BLaER1 treated with 17β-estradiol and CSF1 and Interleukin-3, amounts not matched to agents 10 nM and 100 nM (cell line): ENCODE measurements around the gene UBE2J2.
"Not testable (repeated sequence)": the region's sequence is repeated elsewhere in the genome, so short reads cannot be mapped to it uniquely, and the experiment has no call there.

Experiments
- H3K27ac ChIP-seq, 11 experiments: shearing (Covaris generic); formaldehyde crosslinking; 2 replicates each; pipeline ENCODE4 v1.8.1; 2022
- H3K27me3 ChIP-seq, 11 experiments: shearing (Covaris generic); formaldehyde crosslinking; 2 replicates each; pipeline ENCODE4 v1.8.1; 2022
- H3K36me3 ChIP-seq, 11 experiments: shearing (Covaris generic); formaldehyde crosslinking; 2 replicates each; pipeline ENCODE4 v1.8.1; 2022
- H3K4me1 ChIP-seq, 10 experiments: shearing (Covaris generic); formaldehyde crosslinking; 2 replicates each; pipeline ENCODE4 v1.8.1; 2022
- H3K4me2 ChIP-seq, 11 experiments: shearing (Covaris generic); formaldehyde crosslinking; 2 replicates each; pipeline ENCODE4 v1.8.1; 2022
- H3K4me3 ChIP-seq, 10 experiments: shearing (Covaris generic); formaldehyde crosslinking; 2 replicates each; pipeline ENCODE4 v1.8.1; 2022
- H3K9ac ChIP-seq, 11 experiments: shearing (Covaris generic); formaldehyde crosslinking; 2 replicates each; pipeline ENCODE4 v1.8.1; 2022
- H3K9me3 ChIP-seq, 11 experiments: shearing (Covaris generic); formaldehyde crosslinking; replicated peaks in 1 of 11; 2 replicates each; pipeline ENCODE4 v1.8.1; 2022
- H4K20me1 ChIP-seq, 11 experiments: shearing (Covaris generic); formaldehyde crosslinking; 2 replicates each; pipeline ENCODE4 v1.8.1; 2022
- Cebpa-rat ChIP-seq, 11 experiments: shearing (Covaris generic); IDR thresholded peaks; 2 replicates each; pipeline ENCODE4 v1.8.1; 2022

Gene UBE2J2

GRCh38 chr1:1254667-1254998 lies 19.0 kb downstream of the UBE2J2 start:
- Histone ChIP-seq H4K20me1 (peaks cover 64 to 97% (median 83%) of the 10 kb centered on the region in 11 experiments), H3K9me3 (peaks cover 0 to 4% (median 0%) of the 10 kb centered on the region in 11 experiments; a peak in 2 of 22 replicates), H3K4me3 (0 out of 20 replicates have a peak overlapping the region, but pooled peaks of 1 of the 10 experiments have one; percentile 23), H3K4me2 (peak overlapping the region; percentile 49 to 98 (median 83); a peak in 21 of 22 replicates), H3K36me3 (peaks cover 38 to 70% (median 62%) of the 10 kb centered on the region in 11 experiments), H3K4me1 (peaks cover 64 to 99% (median 95%) of the 10 kb centered on the region in 10 experiments), H3K27ac (peak overlapping the region in 6 of 11 experiments; percentile 4 to 76 (median 69); a peak in 8 of 22 replicates), H3K9ac (peak overlapping the region in 7 of 11 experiments; percentile 2 to 75 (median 67); a peak in 10 of 22 replicates), H3K27me3 (no peaks in the 10 kb centered on the region)
- TF ChIP-seq Cebpa-rat (IDR thresholded peaks at IDR 0.05): no peak

GRCh38 chr1:1253972-1254666 lies 19.5 kb downstream of the UBE2J2 start:
- peaks cover 38 to 65% (median 59%) of the 10 kb centered on the region in 11 experiments for H3K36me3 ChIP-seq
- H3K27ac ChIP-seq: peak overlapping the region in 5 of 11 experiments; percentile 4 to 76 (median 72); a peak in 4 of 22 replicates
- H3K9ac ChIP-seq: peak overlapping the region in 5 of 11 experiments; percentile 6 to 75 (median 69); a peak in 7 of 22 replicates
- peaks cover 0 to 4% (median 0%) of the 10 kb centered on the region in 11 experiments; a peak in 2 of 22 replicates for H3K9me3 ChIP-seq
- H4K20me1 ChIP-seq: peaks cover 63 to 95% (median 79%) of the 10 kb centered on the region in 11 experiments
- TF ChIP-seq Cebpa-rat (IDR thresholded peaks at IDR 0.05): no peak
- H3K4me3 ChIP-seq: no peak overlapping the region
- peak overlapping the region in 10 of 11 experiments; percentile 56 to 98 (median 85); a peak in 16 of 22 replicates for H3K4me2 ChIP-seq
- H3K4me1 ChIP-seq: peaks cover 61 to 97% (median 93%) of the 10 kb centered on the region in 10 experiments
- no peaks in the 10 kb centered on the region for H3K27me3 ChIP-seq

- Histone ChIP-seq H3K4me1 (peaks cover 53 to 89% (median 85%) of the 10 kb centered on the region in 10 experiments), H3K27me3 (peaks cover 1 to 4% (median 3%) of the 10 kb centered on the region in 11 experiments; a peak in 21 of 22 replicates), H3K9ac (no peak overlapping the region), H3K4me2 (peak overlapping the region in 6 of 11 experiments; percentile 29 to 88 (median 46); a peak in 7 of 22 replicates), H3K4me3 (no peak overlapping the region), H3K27ac (no peak overlapping the region), H3K36me3 (peaks cover 34 to 57% (median 51%) of the 10 kb centered on the region in 11 experiments), H3K9me3 (peaks cover 0 to 4% (median 0%) of the 10 kb centered on the region in 11 experiments; a peak in 2 of 22 replicates), H4K20me1 (peaks cover 57 to 89% (median 73%) of the 10 kb centered on the region in 11 experiments)
- TF ChIP-seq Cebpa-rat (IDR thresholded peaks at IDR 0.05): no peak
These were observed 20.3 kb downstream of the UBE2J2 start for GRCh38 chr1:1253314-1253713.

GRCh38 chr1:1250786-1251284 lies 22.8 kb downstream of the UBE2J2 start:
- Histone ChIP-seq H3K4me3 (peak overlapping the region in 2 of 10 experiments; percentile 19 to 29; a peak in 2 of 20 replicates), H3K9ac (peak overlapping the region in 10 of 11 experiments; percentile 1 to 66 (median 46); a peak in 18 of 22 replicates), H3K27ac (peak overlapping the region in 8 of 11 experiments; percentile 12 to 74 (median 44); a peak in 11 of 22 replicates), H3K4me2 (peak overlapping the region; percentile 74 to 99 (median 86)), H4K20me1 (peaks cover 71 to 91% (median 82%) of the 10 kb centered on the region in 11 experiments), H3K36me3 (peaks cover 25 to 41% (median 37%) of the 10 kb centered on the region in 11 experiments), H3K9me3 (no peaks in the 10 kb centered on the region), H3K27me3 (peaks cover 26 to 29% (median 28%) of the 10 kb centered on the region in 11 experiments), H3K4me1 (peaks cover 31 to 83% (median 66%) of the 10 kb centered on the region in 10 experiments)
- no peak for TF ChIP-seq Cebpa-rat (IDR thresholded peaks at IDR 0.05)

- H3K4me2 ChIP-seq, H3K9me3 ChIP-seq, H3K9ac ChIP-seq, H3K4me3 ChIP-seq, H3K27ac ChIP-seq: not testable (repeated sequence)
- Histone ChIP-seq H3K4me1 (peaks cover 17 to 73% (median 50%) of the 10 kb centered on the region in 10 experiments), H3K36me3 (peaks cover 5 to 18% (median 11%) of the 10 kb centered on the region in 11 experiments; a peak in 20 of 22 replicates), H3K27me3 (peaks cover 34 to 48% (median 45%) of the 10 kb centered on the region in 11 experiments), H4K20me1 (peaks cover 50 to 84% (median 70%) of the 10 kb centered on the region in 11 experiments; a peak in 21 of 22 replicates)
These were observed 25.4 kb downstream of the UBE2J2 start for GRCh38 chr1:1248009-1248913.

- Histone ChIP-seq H3K27ac (no peak overlapping the region), H3K9me3 (no peaks in the 10 kb centered on the region), H3K27me3 (peaks cover 34 to 54% (median 46%) of the 10 kb centered on the region in 11 experiments), H3K4me1 (peaks cover 17 to 73% (median 48%) of the 10 kb centered on the region in 10 experiments), H3K4me2 (peak overlapping the region in 1 of 11 experiments; percentile 2; a peak in 1 of 22 replicates), H4K20me1 (peaks cover 42 to 82% (median 67%) of the 10 kb centered on the region in 11 experiments; a peak in 21 of 22 replicates), H3K9ac (no peak overlapping the region), H3K4me3 (no peak overlapping the region), H3K36me3 (peaks cover 0 to 10% (median 4%) of the 10 kb centered on the region in 11 experiments; a peak in 14 of 22 replicates)
- TF ChIP-seq Cebpa-rat (IDR thresholded peaks at IDR 0.05): no peak
These were observed 26.2 kb downstream of the UBE2J2 start for GRCh38 chr1:1247341-1247913.

- peak within 1 kb of the TSS in 6 of 11 experiments; percentile 5 to 37 (median 26); a peak in 8 of 22 replicates for H3K4me2 ChIP-seq
- H3K4me1 ChIP-seq: peaks cover 17 to 73% (median 51%) of the 10 kb centered on the region in 10 experiments
- H4K20me1 ChIP-seq: peaks cover 41 to 82% (median 71%) of the 10 kb centered on the region in 11 experiments; a peak in 21 of 22 replicates
- H3K27me3 ChIP-seq: peaks cover 34 to 61% (median 46%) of the 10 kb centered on the region in 11 experiments
- H3K4me3 ChIP-seq: no peak within 1 kb of the TSS
- TF ChIP-seq Cebpa-rat (IDR thresholded peaks at IDR 0.05): no peak
- no peaks in the 10 kb centered on the region for H3K9me3 ChIP-seq
- peaks cover 0 to 3% (median 0%) of the 10 kb centered on the region in 11 experiments; a peak in 2 of 22 replicates for H3K36me3 ChIP-seq
- H3K27ac ChIP-seq: no peak within 1 kb of the TSS
- no peak within 1 kb of the TSS for H3K9ac ChIP-seq
These were observed 26.9 kb downstream of the UBE2J2 start, which contains the start of gene C1QTNF12 for GRCh38 chr1:1246577-1247340. TSS of gene C1QTNF12 (minus strand) at chr1:1246722. CDS start at chr1:1246690, 32 bp downstream.
